Stimulated activated CD4-positive, alpha-beta T cell treated with anti-CD3 and anti-CD28 coated beads, Interleukin-2, amount 100 ng/mL, for 24 hours (primary cell): ENCODE results near the gene TNFAIP8L3.
A peak's percentile ranks its signal among the peaks of the same experiment; 100 is the strongest.

Experiments used
- DNase-seq, 2 donors: peaks; one replicate each; pipeline ENCODE4 v3.0.0-alpha.2; 2020

Gene TNFAIP8L3

DNA sequence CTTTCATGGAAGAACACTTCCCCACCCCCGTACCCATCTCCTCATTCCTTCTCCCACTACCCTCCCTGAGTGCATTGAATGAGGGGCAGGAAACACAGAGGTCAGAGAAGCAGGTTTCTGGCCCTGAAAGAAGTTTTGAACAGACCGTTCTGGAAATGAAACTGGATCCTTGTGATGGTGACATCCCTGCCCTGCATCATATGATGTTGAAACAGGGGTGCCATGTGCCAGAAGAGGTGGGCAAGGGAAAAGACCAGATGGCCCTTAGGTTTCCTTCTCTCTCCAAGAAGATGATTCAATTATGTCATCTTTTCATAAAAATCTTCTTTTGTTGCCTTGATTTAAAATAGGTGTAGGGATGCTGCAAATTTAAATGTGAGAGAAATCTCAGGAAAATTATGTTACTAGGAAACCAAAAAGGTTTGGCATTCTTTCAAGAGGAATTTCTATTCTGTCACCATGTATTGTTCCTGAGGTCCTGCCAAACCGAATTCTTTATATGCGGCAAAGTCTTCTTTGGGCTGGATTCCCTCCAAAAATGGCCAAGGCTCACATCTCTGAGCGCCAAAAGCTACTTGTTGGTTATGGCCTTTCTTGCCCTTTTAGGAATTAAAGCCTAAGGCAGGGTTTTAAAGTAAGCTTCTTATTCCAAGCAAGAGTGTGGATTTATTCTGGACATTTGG lies 19.9 kb upstream of the TNFAIP8L3 start:
- no peak for DNase-seq

DNA sequence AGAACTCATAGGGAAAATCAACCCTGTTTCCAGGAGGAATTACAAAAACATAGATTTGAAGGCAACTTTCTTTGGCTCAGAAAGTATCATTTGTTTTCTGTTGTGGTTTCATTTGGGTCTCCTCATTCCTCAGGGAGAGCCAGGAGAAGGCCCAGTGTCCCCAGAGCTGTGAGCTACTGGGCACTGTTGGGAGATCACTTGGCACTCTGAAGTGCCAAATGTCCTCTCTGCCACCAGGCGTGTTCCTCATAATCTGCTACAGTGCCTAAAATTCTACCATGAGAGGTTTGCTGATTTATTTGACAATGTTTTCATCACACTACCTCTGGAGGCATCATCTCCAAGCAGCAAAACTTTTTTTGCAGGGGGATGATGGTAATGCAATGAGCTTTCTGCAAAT lies 17.4 kb upstream of the TNFAIP8L3 start:
- no peak for DNase-seq

DNA sequence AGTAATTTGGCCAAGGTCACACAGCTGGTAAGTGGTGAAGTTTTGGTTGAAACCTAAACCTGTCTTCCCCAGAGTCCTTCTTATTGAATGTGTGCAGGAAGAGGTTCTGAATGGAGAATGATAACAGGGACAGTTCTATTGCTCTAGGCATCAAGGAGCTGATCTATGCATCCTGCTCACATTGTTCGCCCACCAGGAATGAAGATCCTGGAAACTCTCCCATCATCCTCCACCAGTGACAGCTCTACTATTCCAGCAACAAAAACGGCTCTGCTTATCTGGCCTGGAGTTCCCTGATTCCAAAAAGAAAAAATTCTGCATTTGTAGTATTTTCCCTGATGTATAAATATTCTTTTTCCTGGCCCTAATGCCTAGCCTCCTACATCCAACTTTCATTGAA lies 16.4 kb upstream of the TNFAIP8L3 start:
- DNase-seq, result no peak

DNA sequence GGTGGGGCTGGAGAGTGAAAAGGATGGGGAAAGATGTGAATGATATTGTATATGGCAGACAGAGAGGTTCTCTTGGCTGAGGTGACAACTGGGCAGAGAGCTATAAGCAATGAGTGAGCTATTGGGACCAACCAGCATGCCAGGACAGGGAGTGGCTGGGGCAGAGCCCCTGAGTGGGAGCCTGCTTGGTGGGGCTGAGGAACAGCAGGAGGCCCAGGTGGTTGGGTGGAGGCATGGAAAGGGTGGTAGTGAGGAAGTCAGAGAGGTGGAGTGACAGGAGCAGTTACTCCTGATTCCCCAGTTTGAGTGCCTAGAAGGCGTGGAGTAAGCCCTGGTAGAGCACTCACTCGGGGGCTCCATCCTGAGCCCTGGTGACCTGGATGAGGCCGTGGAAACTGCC lies 15.5 kb upstream of the TNFAIP8L3 start:
- DNase-seq, result no peak

DNA sequence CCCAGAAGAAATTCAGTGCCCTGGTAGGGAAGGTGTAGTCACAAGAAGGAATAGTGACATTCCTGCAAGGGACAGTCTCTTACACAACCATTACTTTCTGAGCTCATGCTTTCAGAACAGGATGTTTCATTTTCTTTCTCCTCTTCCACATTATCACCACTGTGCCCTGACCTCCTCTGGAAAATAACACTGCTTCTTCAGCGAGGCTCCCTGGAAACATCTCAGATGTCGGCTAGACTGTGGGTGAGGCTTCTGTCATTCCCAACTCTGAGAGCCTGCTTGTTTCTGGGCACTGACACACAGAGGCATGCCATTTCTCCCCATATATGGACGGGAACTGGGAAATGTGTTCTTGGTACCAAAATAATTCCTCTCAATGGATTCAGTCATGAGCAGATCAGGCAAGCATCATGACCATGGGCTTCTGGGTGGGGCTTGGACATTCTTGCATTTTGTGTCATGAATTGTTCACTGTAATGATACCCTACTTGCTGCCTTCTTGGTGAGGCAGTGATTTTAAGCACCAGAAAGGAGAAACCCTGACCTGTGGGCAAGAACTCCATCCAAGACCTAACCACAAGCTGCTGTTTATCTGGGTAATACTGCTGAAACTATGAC lies 14.3 kb upstream of the TNFAIP8L3 start:
- DNase-seq, result no peak

- no peak for DNase-seq
These were observed 12.9 kb upstream of the TNFAIP8L3 start for GRCh38 chr15:51107612-51108011.

- DNase-seq, result no peak
These were observed 11.8 kb upstream of the TNFAIP8L3 start for GRCh38 chr15:51106481-51106880.

GRCh38 chr15:51105430-51106016 lies 10.8 kb upstream of the TNFAIP8L3 start:
- no peak for DNase-seq

GRCh38 chr15:51104512-51104911 lies 9.8 kb upstream of the TNFAIP8L3 start:
- DNase-seq, result no peak

DNA sequence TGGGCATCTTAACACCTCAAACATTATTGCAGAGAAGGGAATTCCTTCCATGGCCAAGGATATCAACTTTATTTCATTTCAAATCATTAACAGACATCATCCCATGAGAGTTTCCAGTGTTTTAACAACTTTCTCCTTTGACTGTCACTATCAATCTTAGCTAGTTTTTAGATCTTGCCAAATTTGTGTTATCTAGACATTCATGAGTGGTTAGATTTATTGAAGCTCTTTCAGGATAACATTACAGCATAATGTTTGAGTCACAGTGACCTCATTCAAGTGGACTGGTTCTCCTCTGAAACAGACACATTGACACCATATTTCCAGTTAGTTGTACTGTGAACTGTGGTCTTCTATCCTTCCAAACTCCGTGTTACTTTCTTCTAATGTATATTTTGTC lies 8.6 kb upstream of the TNFAIP8L3 start:
- no peak for DNase-seq

DNA sequence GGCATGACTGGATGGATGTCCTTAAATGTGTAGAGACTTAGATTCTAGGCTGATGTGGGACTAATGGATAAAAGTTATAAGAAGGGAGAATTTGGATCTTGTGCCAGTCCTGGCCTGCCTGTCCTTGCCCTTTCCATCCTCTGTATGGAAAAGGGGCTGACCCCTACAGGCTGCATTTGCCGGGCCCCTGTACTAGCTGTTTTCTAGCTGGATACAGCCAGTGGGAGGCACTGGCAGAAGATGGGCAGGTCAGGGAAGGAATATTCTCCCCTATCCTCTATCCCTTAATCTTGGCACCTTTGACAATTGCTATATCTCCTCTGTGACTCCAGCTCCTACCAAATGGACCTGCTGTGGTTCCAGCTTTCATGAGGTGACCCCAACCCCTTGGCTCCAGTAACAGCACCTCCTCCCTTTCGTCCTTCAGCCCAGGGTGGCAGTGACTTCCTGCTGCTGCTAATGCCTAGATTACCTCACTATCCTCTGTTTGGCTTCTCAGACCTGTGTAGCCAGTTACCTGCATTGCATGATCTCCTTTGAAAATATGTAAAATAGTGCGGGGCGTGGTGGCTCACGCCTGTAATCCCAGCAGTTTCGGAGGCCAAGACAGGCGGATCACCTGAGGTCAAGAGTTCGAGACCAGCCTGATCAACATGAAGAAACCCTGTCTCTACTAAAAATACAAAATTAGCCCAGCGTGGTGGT lies 6.2 kb upstream of the TNFAIP8L3 start:
- DNase-seq, result no peak

DNA sequence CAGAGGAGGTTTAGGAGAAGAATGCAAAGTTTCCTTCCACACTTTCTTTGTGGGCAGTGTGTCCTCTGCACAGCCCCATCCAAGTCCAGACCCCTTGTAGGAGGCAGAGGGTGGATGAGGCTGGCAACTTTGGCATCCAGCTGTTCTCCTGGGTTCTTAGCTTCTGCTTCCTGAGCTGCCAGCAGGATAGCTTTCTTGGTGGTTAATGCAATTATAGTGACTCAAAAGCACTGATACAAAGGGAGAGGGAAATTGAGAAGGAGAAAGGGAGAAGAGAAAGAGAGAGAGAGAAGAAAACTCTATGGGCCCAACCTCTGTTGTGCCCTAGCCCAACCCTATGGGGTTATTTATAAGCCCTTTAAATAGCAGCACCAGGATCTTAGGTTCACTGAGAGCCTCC lies 4.5 kb upstream of the TNFAIP8L3 start:
- DNase-seq, result no peak

- DNase-seq, result no peak
These were observed 3.6 kb upstream of the TNFAIP8L3 start for GRCh38 chr15:51098331-51098619.

DNA sequence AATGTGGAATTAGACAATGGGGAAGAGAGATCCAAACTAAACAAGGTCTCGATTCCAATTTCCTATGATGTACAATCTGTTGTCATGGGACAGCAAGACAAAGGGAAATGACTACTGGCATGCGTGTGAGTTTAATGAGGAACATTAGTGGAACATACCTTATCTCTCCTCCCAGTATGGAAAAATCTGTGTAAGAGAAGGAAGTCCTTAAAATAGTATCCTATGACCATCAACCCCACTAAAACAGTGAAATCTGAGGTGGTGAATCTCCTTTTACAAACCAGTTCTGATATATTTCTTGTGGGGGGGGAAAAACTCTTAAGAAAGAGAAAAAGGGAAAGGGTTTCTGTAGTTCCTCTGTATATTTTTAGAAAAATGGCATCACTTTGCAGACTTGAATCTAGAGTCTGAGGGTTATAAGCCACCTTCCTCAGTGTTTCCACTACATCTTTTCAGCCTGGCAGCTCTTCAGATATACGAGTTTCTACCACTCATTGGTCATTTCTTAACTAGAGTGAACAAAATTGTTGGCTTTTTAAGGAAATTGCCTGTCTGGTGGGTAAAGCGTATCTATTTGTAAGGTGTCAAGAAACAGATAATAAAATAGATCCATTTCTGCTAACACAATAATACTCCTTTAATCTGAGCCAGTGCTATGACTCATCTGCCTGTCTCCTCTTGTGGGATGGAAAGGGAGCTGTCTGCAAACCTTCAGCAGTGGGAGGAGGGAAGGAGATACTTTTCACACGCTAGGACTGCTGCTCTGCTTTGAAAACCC lies 3.0 kb upstream of the TNFAIP8L3 start:
- DNase-seq, result no peak

DNA sequence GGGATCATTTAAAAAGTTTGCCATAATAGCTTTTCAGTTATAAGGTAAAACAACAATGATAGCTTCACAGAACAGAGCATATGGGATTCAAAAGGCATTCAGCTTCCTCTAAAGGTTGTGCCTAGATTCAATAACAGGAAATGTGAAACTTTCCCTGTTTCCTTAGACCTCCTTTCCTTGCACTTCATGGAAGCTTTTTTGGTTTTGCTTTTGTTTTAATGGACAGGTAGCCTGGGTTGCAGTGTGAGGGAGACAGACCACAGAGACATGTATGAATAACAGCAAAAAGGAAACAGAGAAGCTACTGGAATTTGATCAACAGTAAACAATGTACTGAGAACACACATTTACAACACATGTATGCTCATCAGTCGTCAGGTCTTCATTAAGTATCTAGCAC lies 2.3 kb upstream of the TNFAIP8L3 start:
- DNase-seq, result no peak

DNA sequence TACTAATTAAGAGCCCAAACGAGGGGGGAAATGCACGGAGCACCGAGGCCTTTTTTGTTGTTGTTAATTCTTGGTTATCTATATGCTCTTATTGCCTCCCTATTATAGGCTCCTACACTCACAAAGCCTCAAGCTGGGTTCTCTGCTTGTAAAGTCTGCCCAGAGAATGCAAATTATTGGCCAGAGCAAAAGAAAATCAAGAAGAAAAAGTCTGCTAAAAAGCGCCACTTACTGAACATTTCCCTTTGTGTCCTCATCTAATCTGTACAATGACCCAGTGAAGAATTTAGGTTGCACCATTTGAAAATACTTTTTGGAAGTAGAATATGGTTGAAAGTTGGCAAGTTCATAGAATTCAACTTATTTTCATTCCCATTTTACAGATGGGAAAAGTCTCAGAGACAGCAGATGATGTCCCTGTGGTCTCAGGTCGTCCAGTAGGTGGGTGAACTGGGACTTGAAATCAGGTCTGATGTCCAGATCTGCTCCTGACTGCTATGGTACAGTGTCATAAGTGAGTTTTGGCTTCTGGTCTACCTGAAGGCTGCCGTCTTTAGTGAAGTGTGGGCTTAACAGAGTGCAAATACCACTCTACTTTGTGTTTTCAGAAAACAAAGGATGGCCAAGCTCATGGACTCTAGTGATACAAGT lies 1.1 kb upstream of the TNFAIP8L3 start:
- no peak for DNase-seq

- DNase-seq, result peak in 1 of 2 donors; percentile 12
These were observed 684 bp downstream of the TNFAIP8L3 start for GRCh38 chr15:51093839-51094605.

DNA sequence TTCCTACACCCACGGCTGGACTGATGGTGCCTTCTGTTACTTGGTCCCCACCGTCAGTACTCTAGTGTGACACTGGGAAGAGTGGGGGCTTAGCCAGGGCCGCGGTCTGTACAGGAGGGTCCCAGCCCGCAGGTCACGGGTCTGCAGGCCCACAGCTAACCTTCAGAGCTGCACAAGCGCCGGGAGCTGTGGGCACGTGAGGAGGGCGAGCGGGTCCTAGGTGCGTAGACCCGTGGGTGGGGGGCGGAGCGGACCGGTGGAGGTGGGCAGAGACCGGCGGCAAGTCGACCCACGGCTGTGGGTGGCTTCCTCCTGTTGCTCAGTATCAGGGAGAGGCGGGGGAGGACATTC lies 1.2 kb downstream of the TNFAIP8L3 start:
- no peak for DNase-seq

DNA sequence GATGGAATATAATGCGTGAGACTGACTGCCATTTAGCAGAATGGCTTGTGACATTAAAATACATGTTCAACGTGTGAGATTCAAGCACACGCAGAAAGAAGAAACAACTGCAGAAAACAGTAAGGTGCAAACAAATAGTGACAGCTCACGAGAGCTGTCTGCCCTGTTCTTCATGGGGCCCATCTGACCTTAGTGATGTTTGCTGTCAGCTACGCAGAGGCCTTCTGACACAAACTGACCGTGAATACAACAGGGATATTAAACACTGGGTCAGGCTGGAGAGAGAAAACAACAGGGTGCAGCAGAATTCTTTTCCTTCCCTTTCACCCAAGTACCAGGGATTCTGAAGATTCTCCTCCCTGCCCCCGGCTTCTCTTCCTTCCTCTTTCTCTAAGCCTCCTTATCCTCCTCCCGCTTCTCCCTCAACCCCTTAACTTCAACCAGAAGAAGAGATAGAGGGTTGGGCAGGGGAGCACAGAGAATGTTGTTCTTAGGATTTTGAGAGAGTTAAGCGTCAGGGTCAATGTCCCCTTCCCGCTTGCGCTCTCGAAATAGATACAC lies 2.1 kb downstream of the TNFAIP8L3 start:
- no peak for DNase-seq

DNA sequence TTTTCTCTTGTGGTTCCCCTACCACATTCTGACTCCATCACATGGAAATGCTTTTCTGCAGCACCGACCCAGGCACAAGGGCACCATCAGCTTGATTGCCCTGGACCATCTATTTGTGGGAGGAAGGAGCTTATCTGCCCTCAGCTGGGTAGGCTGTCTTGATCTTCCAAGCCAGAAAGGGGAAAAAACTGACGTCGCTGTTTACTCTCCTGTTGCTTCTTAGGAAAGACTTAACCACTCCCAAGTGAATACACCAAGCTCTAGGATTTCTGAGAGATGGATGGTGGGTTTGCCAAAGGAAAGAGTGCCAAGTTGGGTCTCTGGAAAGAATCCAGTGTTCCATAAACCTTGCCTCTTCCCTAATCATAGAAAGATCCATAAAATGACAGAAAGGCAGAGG lies 4.0 kb downstream of the TNFAIP8L3 start:
- DNase-seq, result no peak

GRCh38 chr15:51089699-51090453 lies 4.8 kb downstream of the TNFAIP8L3 start:
- no peak for DNase-seq
